Caco-2 (cell line): ENCODE data around the gene PRDM1. TPM values are rescaled to one million over a fixed set of nuclear protein-coding genes. Genes with fewer than 3 reads are reported as not detected.

ENCODE experiments used
- BruUV-seq: library from RNA; stranded (reverse); fragments of 400-500 nt; replicated peaks from 2 replicates; lab custom pipeline; 2021; lab: Mats Ljungman, UMichigan
- CTCF ChIA-PET: fragments of 300-600 bp; sonication (Branson Sonifier 250); formaldehyde crosslinking; loops from one replicate; lab custom pipeline; 2022; ENCODE audit warnings: antibody characterized with exemption; lab: Charles Lee
- POLR2A ChIA-PET: fragments of 300-600 bp; sonication (Branson Sonifier 250); formaldehyde crosslinking; loops from one replicate; lab custom pipeline; 2022; ENCODE audit warnings: antibody characterized with exemption; lab: Charles Lee
- DNase-seq, 2 experiments: peaks; one replicate each; pipeline versions ENCODE4 v3.0.0 to v3.0.0-alpha.2; 2020 to 2022
- H3K27me3 ChIP-seq: replicated peaks from 2 replicates; pipeline ENCODE4 v1.6.0; 2011; ENCODE audit warnings: low read length; ENCODE audit not compliant: control insufficient read depth, insufficient read depth
- H3K36me3 ChIP-seq: 2 replicates; pipeline ENCODE4 v1.5.1; 2011; ENCODE audit warnings: low read length; ENCODE audit not compliant: control insufficient read depth, insufficient read depth
- H3K4me1 ChIP-seq: fragments of 250-450 bp; sonication (Bioruptor Pico); 2 replicates; pipeline ENCODE4 v1.5.1; 2020; ENCODE audit warnings: mild to moderate bottlenecking
- H3K4me3 ChIP-seq: 2 replicates; pipeline ENCODE4 v1.5.1; 2011; ENCODE audit warnings: low read depth, mild to moderate bottlenecking, control low read depth, low read length
- H3K9me3 ChIP-seq: fragments of 250-450 bp; sonication (Bioruptor Pico); 2 replicates; pipeline ENCODE4 v1.5.1; 2020; ENCODE audit warnings: mild to moderate bottlenecking, moderate library complexity
- H3K27ac Mint-ChIP-seq: one replicate; pipeline ENCODE4 v1.8.0; 2022; ENCODE audit warnings: mixed read lengths; ENCODE audit not compliant: unreplicated experiment
- H3K27me3 Mint-ChIP-seq: one replicate; pipeline ENCODE4 v1.8.0; 2022; ENCODE audit warnings: mixed read lengths; ENCODE audit not compliant: insufficient read depth, unreplicated experiment
- H3K36me3 Mint-ChIP-seq: one replicate; pipeline ENCODE4 v1.8.0; 2022; ENCODE audit warnings: mild to moderate bottlenecking, mixed read lengths; ENCODE audit not compliant: insufficient read depth, unreplicated experiment
- H3K4me1 Mint-ChIP-seq: one replicate; pipeline ENCODE4 v1.8.0; 2022; ENCODE audit warnings: low read depth, mixed read lengths; ENCODE audit not compliant: unreplicated experiment
- H3K4me3 Mint-ChIP-seq: one replicate; pipeline ENCODE4 v1.8.0; 2022; ENCODE audit warnings: mild to moderate bottlenecking, moderate library complexity, mixed read lengths; ENCODE audit not compliant: unreplicated experiment
- H3K9me3 Mint-ChIP-seq: one replicate; pipeline ENCODE4 v1.8.0; 2022; ENCODE audit warnings: mixed read lengths; ENCODE audit not compliant: unreplicated experiment
- CTCF ChIP-seq, 2 experiments: fragments of 200-600 bp in 1 of 2; IDR thresholded peaks; 1 replicate in 1 of 2; 2 replicates in 1 of 2; pipeline versions ENCODE4 v1.5.1 to v1.8.0; 2011 to 2022; ENCODE audit warnings: antibody characterized with exemption in 1 of 2, control low read depth in 1 of 2, inconsistent platforms in 1 of 2, low read depth in 1 of 2, low read length in 1 of 2, mild to moderate bottlenecking in 1 of 2, moderate library complexity in 1 of 2; ENCODE audit not compliant: insufficient read depth in 1 of 2, severe bottlenecking in 1 of 2, unreplicated experiment in 1 of 2
- intact Hi-C: fragments of 100-400 bp; cut with micrococcal nuclease; formaldehyde crosslinking; loops from one replicate; pipeline ENCODE4 v1.10.0; 2022; ENCODE audit not compliant: unreplicated experiment
- total RNA-seq: library from RNA; stranded (reverse); gene quantifications from 2 replicates; pipeline ENCODE4 v1.2.3, GENCODE V29; 2022

The PRDM1 gene
- total RNA-seq, 1 experiment from 2014 or later, result 10.4 TPM

GRCh38 chr6:106100755-106101154, 14.6 kb downstream of the PRDM1 start:
- Histone ChIP-seq H3K9me3 (no peaks in the 10 kb centered on the region), H3K4me1 (0 out of 2 replicates have a peak, but pooled peaks cover 5% of the 10 kb centered on the region), H3K27me3 (no peaks in the 10 kb centered on the region), H3K4me3 (no peak overlapping the region), H3K36me3 (peaks cover 1% of the 10 kb centered on the region)
- ChIA-PET POLR2A (no interaction called here), CTCF (no interaction called here)
- BruUV-seq, result no TSS peak
- H3K4me3 Mint-ChIP-seq, result no peak overlapping the region
- H3K4me1 Mint-ChIP-seq, result peaks cover 15% of the 10 kb centered on the region
- no peak for DNase-seq
- H3K27me3 Mint-ChIP-seq, result no peaks in the 10 kb centered on the region
- no peaks in the 10 kb centered on the region for H3K9me3 Mint-ChIP-seq
- no peak for TF ChIP-seq CTCF (IDR thresholded peaks at IDR 0.05; ENCODE audit: insufficient read depth in 1 of 2, low read depth in 1 of 2, low read length in 1 of 2, severe bottlenecking in 1 of 2, unreplicated experiment in 1 of 2)
- intact Hi-C loops, result no loop called here
- no peak overlapping the region for H3K27ac Mint-ChIP-seq
- H3K36me3 Mint-ChIP-seq, result peaks cover 38% of the 10 kb centered on the region

GRCh38 chr6:106101466-106101865, 15.3 kb downstream of the PRDM1 start:
- Histone ChIP-seq H3K4me3 (no peak overlapping the region), H3K9me3 (no peaks in the 10 kb centered on the region), H3K36me3 (peaks cover 3% of the 10 kb centered on the region; the same call in 1 of the 2 replicates), H3K4me1 (0 out of 2 replicates have a peak, but pooled peaks cover 5% of the 10 kb centered on the region), H3K27me3 (no peaks in the 10 kb centered on the region)
- peaks cover 15% of the 10 kb centered on the region for H3K4me1 Mint-ChIP-seq
- H3K27me3 Mint-ChIP-seq, result no peaks in the 10 kb centered on the region
- H3K9me3 Mint-ChIP-seq, result no peaks in the 10 kb centered on the region
- H3K27ac Mint-ChIP-seq, result no peak overlapping the region
- H3K4me3 Mint-ChIP-seq, result no peak overlapping the region
- CTCF ChIA-PET, result no interaction called here
- H3K36me3 Mint-ChIP-seq, result peaks cover 34% of the 10 kb centered on the region
- no peak for TF ChIP-seq CTCF (IDR thresholded peaks at IDR 0.05; ENCODE audit: insufficient read depth in 1 of 2, low read depth in 1 of 2, low read length in 1 of 2, severe bottlenecking in 1 of 2, unreplicated experiment in 1 of 2)
- no peak for DNase-seq
- intact Hi-C loops, result no loop called here
- no TSS peak for BruUV-seq
- POLR2A ChIA-PET, result no interaction called here

- H3K4me3 ChIP-seq, result no peak overlapping the region
- Mint-ChIP-seq H3K27me3 (no peaks in the 10 kb centered on the region), H3K9me3 (no peaks in the 10 kb centered on the region), H3K4me3 (no peak overlapping the region), H3K36me3 (peaks cover 38% of the 10 kb centered on the region), H3K4me1 (peaks cover 15% of the 10 kb centered on the region), H3K27ac (no peak overlapping the region)
- H3K36me3 ChIP-seq, result peaks cover 3% of the 10 kb centered on the region; the same call in 1 of the 2 replicates
- intact Hi-C loops, result no loop called here
- no peak for TF ChIP-seq CTCF (IDR thresholded peaks at IDR 0.05; ENCODE audit: insufficient read depth in 1 of 2, low read depth in 1 of 2, low read length in 1 of 2, severe bottlenecking in 1 of 2, unreplicated experiment in 1 of 2)
- BruUV-seq, result no TSS peak
- no peak for DNase-seq
- no peaks in the 10 kb centered on the region for H3K9me3 ChIP-seq
- POLR2A ChIA-PET, result no interaction called here
- CTCF ChIA-PET, result no interaction called here
- H3K27me3 ChIP-seq, result no peaks in the 10 kb centered on the region
- 0 out of 2 replicates have a peak, but pooled peaks cover 5% of the 10 kb centered on the region for H3K4me1 ChIP-seq
These were observed 15.9 kb downstream of the PRDM1 start for GRCh38 chr6:106102034-106102433.
